ENCODE data around the gene INAFM1. TPM values are rescaled to one million over a fixed set of nuclear protein-coding genes. Genes with fewer than 3 reads are reported as not detected.

Gene INAFM1
- 1.7 and 1.9 TPM in 2 replicates for total RNA-seq
- polyA plus RNA-seq: 11.9 and 13.8 TPM in 2 replicates

GRCh38 chr19:47274071-47274890, at the start of gene INAFM1:
Gene INAFM1, plus strand, starts transcription at chr19:47274885. Its CDS starts 35 bp downstream, at chr19:47274920.
- TF ChIP-seq EZH2 (IDR thresholded peaks at IDR 0.05; ENCODE audit: borderline replicate concordance) (no peak), EZH2phosphoT487 (IDR thresholded peaks at IDR 0.05; ENCODE audit: low read depth, severe bottlenecking, unreplicated experiment) (no peak), CTCF (IDR thresholded peaks at IDR 0.05; ENCODE audit: poor library complexity) (no peak)
- Histone ChIP-seq H3K4me2 (peak within 1 kb of the TSS; percentile 96), H3K27me3 (no peaks in the 10 kb centered on the region), H3K79me2 (peaks cover 9% of the 10 kb centered on the region), H3K27ac (peak within 1 kb of the TSS; percentile 99), H2AFZ (peak within 1 kb of the TSS; percentile 78), H3K4me1 (ENCODE audit: insufficient read depth) (peaks cover 15% of the 10 kb centered on the region), H3K9me2 (replicated peaks; ENCODE audit: insufficient read depth) (no peaks in the 10 kb centered on the region), H4K20me1 (ENCODE audit: insufficient read depth, poor library complexity, severe bottlenecking) (peaks cover 10% of the 10 kb centered on the region), H3K9me3 (ENCODE audit: low read depth) (no peaks in the 10 kb centered on the region), H3K4me3 (peak within 1 kb of the TSS; percentile 80), H3K36me3 (replicated peaks; ENCODE audit: insufficient read depth, low read depth) (no peaks in the 10 kb centered on the region)
- peak; percentile 99 for DNase-seq (ENCODE audit: low spot score)
- 1% methylated on average over 14 of the region's 72 CpGs for WGBS (ENCODE audit: low lambda C conversion rate, missing lambda C conversion rate)

GRCh38 chr19:47225746-47226425, 48.8 kb upstream of the INAFM1 start:
- H3K27me3 ChIP-seq: no peaks in the 10 kb centered on the region
- peak overlapping the region; percentile 23 for H3K4me3 ChIP-seq
- H3K36me3 ChIP-seq (replicated peaks; ENCODE audit: insufficient read depth, low read depth): no peaks in the 10 kb centered on the region
- peaks cover 41% of the 10 kb centered on the region for H3K79me2 ChIP-seq
- no peaks in the 10 kb centered on the region for H3K9me2 ChIP-seq (replicated peaks; ENCODE audit: insufficient read depth)
- WGBS (ENCODE audit: low lambda C conversion rate, missing lambda C conversion rate): 11% methylated on average over 15 of the region's 59 CpGs
- H2AFZ ChIP-seq: peak overlapping the region; percentile 42
- H4K20me1 ChIP-seq (ENCODE audit: insufficient read depth, poor library complexity, severe bottlenecking): peaks cover 2% of the 10 kb centered on the region
- no peaks in the 10 kb centered on the region for H3K9me3 ChIP-seq (ENCODE audit: low read depth)
- peak overlapping the region; percentile 99 for H3K27ac ChIP-seq
- peak; percentile 97 for DNase-seq (ENCODE audit: low spot score)
- H3K4me1 ChIP-seq (ENCODE audit: insufficient read depth): peaks cover 25% of the 10 kb centered on the region
- TF ChIP-seq CTCF (IDR thresholded peaks at IDR 0.05; ENCODE audit: poor library complexity) (peak; percentile 28), EZH2 (IDR thresholded peaks at IDR 0.05; ENCODE audit: borderline replicate concordance) (no peak), EZH2phosphoT487 (IDR thresholded peaks at IDR 0.05; ENCODE audit: low read depth, severe bottlenecking, unreplicated experiment) (no peak)
- H3K4me2 ChIP-seq: peak overlapping the region; percentile 98

- peak; percentile 79 for DNase-seq (ENCODE audit: low spot score)
- Histone ChIP-seq H3K4me3 (peak overlapping the region; percentile 23), H3K4me2 (peak overlapping the region; percentile 98), H3K27ac (peak overlapping the region; percentile 99), H3K36me3 (replicated peaks; ENCODE audit: insufficient read depth, low read depth) (no peaks in the 10 kb centered on the region), H3K27me3 (no peaks in the 10 kb centered on the region), H3K9me2 (replicated peaks; ENCODE audit: insufficient read depth) (no peaks in the 10 kb centered on the region), H3K79me2 (peaks cover 41% of the 10 kb centered on the region), H2AFZ (no peak overlapping the region), H4K20me1 (ENCODE audit: insufficient read depth, poor library complexity, severe bottlenecking) (peaks cover 2% of the 10 kb centered on the region), H3K4me1 (ENCODE audit: insufficient read depth) (peaks cover 28% of the 10 kb centered on the region), H3K9me3 (ENCODE audit: low read depth) (no peaks in the 10 kb centered on the region)
- 19% methylated on average over 24 of the region's 56 CpGs for WGBS (ENCODE audit: low lambda C conversion rate, missing lambda C conversion rate)
- no peak for TF ChIP-seq EZH2phosphoT487 (IDR thresholded peaks at IDR 0.05; ENCODE audit: low read depth, severe bottlenecking, unreplicated experiment)
- TF ChIP-seq CTCF (IDR thresholded peaks at IDR 0.05; ENCODE audit: poor library complexity): no peak
- TF ChIP-seq EZH2 (IDR thresholded peaks at IDR 0.05; ENCODE audit: borderline replicate concordance): no peak
Observed at GRCh38 chr19:47226426-47227351, 48.0 kb upstream of the INAFM1 start.
